A673 (cell line): ENCODE data around the gene KPNB1.

Source experiments
- EZH2 ChIP-seq: fragments of 200-600 bp; sonication (generic); IDR thresholded peaks from 2 replicates; pipeline ENCODE4 v1.6.1; 2017; ENCODE audit warnings: borderline replicate concordance, low read depth, mild to moderate bottlenecking, mixed read lengths, antibody characterized with exemption, low read length; ENCODE audit not compliant: poor library complexity, severe bottlenecking
- TF ChIP-seq, protein P1 (sequence below): fragments of 300-800, 200-600 bp; sonication (generic); conservative IDR thresholded peaks from 2 replicates; pipeline ENCODE4 v1.5.1; 2017; ENCODE audit warnings: low read depth, mild to moderate bottlenecking, antibody characterized with exemption, low read length, moderate library complexity, mixed read lengths

GRCh38 chr17:47643116-47643515 is 6.6 kb upstream of the KPNB1 start:
- TF ChIP-seq, protein P1, sequence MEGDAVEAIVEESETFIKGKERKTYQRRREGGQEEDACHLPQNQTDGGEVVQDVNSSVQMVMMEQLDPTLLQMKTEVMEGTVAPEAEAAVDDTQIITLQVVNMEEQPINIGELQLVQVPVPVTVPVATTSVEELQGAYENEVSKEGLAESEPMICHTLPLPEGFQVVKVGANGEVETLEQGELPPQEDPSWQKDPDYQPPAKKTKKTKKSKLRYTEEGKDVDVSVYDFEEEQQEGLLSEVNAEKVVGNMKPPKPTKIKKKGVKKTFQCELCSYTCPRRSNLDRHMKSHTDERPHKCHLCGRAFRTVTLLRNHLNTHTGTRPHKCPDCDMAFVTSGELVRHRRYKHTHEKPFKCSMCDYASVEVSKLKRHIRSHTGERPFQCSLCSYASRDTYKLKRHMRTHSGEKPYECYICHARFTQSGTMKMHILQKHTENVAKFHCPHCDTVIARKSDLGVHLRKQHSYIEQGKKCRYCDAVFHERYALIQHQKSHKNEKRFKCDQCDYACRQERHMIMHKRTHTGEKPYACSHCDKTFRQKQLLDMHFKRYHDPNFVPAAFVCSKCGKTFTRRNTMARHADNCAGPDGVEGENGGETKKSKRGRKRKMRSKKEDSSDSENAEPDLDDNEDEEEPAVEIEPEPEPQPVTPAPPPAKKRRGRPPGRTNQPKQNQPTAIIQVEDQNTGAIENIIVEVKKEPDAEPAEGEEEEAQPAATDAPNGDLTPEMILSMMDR, result no peak
- no peak for TF ChIP-seq EZH2
